HG02870 (cell line): ENCODE measurements around the gene CNOT6L.
"Not testable (repeated sequence)": the region's sequence is repeated elsewhere in the genome, so short reads cannot be mapped to it uniquely, and the experiment has no call there.

ENCODE experiments used
- ATAC-seq: cut with Tn5 transposase; IDR thresholded peaks from one replicate; pipeline ENCODE4 v1.9.1; 2021; ENCODE audit warnings: mild to moderate bottlenecking, moderate library complexity; ENCODE audit not compliant: unreplicated experiment

The CNOT6L gene

DNA sequence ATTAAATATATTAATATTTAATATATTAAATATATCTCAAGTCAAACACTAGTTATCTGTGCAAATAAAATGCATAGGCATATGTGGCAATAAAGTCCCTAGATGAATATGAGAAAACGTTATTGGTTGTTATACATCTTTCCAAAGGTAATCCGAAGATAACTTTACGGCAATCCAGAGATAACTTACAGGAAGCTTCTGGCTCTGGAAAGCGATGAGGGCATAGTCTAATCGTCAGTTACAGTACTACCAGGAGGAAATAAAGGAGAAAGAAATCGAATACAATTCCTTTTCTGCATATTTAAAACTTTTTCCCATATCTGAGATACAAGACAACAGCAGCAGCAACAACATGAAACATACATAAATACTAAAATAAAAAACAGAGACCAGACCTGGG lies 35.3 kb downstream of the CNOT6L start:
- no peak for ATAC-seq

DNA sequence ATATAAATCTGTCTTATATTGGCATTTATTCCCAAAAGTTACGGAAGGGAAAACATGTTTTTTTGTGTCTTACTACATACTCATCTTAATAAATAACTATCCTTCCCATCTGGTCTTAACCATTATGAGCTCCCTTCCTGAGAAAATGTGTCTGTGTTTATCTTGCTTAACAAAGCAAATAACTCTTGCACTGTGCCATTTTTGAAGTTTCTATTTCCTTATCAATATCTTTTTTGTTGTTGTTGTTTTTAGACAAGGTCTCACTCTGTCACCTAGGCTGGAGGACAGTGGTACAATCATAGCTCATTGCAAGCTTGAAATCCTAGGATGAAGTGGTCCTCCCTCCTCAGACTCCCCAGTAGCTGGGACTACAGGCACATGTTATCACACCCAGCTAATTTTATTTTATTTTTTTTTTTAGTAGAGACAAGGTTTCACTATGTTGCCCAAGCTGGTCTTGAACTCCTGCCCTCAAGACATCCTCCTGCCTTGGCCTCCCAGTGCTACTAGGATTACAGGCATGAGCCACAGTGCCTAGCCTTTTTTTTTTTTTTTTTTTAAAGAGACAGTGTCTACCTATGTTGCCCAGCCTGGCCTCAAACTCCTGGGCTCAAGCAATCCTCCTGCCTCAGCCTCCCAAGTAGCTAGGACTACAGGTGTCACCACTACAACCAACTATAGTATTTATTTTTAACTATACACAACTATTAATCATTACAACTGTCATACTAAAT lies 36.9 kb downstream of the CNOT6L start:
- ATAC-seq: no peak

DNA sequence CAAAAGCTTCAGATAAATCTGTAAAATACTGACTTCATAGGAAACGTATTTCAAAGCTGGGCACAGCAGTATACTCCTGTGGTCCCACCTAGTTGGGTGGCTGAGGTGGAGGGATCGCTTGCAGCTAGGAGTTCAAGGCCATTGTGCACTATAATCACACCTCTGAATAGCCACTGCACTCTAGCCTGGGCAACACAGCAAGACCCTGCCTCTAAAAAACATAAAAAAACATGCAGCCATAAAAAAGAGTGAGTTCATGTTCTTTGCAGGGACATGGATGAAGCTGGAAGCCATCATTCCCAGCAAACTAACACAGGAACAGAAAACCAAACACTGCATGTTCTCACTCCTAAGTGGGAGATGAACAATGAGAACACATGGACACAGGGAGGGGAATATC lies 38.4 kb downstream of the CNOT6L start:
- not testable (repeated sequence) for ATAC-seq

- no peak for ATAC-seq
Observed at GRCh38 chr4:77777135-77777807, 41.9 kb downstream of the CNOT6L start.

- no peak for ATAC-seq
Observed at GRCh38 chr4:77776182-77777134, 42.7 kb downstream of the CNOT6L start.

GRCh38 chr4:77773101-77773500 lies 46.1 kb downstream of the CNOT6L start:
- ATAC-seq: no peak

- ATAC-seq: no peak
Observed at GRCh38 chr4:77771566-77771965, 47.6 kb downstream of the CNOT6L start.

GRCh38 chr4:77765720-77766119 lies 53.4 kb downstream of the CNOT6L start:
- ATAC-seq: no peak

- ATAC-seq: no peak
Observed at GRCh38 chr4:77762531-77762930, 56.6 kb downstream of the CNOT6L start.

- no peak for ATAC-seq
Observed at GRCh38 chr4:77761595-77761994, 57.6 kb downstream of the CNOT6L start.

DNA sequence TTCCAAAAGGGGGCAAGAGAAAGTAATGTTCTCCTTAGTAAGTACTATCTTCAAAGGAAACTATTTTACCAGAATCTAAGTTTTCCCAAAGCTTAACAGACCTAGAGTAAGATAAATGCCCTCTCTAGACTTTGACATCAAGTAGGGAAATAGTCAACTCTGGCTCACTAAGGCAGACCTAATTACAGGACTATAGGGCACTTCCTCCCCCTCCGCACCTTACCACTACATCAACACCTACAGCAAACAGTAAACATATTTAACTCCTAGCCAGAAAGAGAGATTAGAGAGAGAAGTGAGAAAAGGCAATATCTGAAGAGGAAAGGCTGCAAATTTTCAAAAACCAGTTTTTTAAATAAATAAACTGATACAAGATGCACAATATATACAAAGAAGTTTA lies 60.4 kb downstream of the CNOT6L start:
- no peak for ATAC-seq

DNA sequence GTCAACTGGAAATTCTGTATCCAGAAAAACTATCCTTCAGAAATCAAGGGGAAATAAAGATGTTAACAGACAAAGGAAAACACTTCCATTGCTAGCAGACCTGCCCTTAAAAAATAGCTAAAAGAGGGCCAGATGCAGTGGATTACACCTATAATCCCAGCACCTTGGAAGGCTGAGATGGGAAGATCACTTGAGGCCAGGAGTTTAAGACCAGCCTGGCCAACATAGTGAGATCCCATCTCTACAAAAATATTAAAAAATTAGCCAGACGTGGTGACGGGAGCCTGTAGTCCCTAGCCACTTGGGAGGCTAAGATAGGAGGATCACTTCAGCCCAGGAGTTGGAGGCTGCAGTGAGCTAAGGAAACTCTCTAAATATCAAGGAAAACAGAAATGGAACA lies 67.4 kb downstream of the CNOT6L start:
- no peak for ATAC-seq

DNA sequence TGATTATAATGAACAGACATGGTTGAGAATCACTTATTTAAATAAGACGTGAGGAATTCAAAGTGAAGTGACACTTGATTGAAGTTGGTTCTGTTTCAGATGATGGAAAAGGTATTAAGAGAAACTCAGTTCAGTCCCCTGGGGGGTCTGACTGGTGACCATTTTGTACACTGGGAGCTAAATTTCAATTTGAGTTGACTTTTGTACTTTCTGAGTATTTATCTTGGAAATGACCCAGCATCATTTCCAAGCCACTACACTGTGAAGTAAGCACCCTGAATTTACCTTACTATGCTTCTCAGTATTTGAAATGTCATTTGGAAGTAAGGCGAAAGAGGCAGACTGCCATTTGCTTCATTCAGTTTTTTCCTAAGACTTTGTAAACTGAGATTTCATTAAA lies 73.4 kb downstream of the CNOT6L start:
- no peak for ATAC-seq

DNA sequence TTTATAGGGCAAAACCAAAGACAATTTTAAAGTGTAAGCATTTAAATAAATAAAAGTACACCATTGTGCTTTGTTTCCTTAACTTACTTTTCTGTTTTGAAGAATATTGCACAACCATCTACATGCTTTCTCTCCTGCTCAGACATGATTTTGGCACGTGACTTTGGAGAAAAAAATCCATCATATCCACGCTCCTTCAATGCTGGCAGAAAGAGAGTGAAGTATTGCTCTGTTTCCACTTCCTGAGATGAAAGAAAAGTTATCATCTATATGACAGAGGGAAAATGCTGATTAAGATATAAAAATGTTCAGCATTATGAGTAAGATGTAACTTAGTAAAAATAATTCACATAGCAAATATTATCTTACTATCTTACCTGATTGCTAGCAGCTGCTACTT lies 77.1 kb downstream of the CNOT6L start:
- ATAC-seq: no peak

- no peak for ATAC-seq
Observed at GRCh38 chr4:77740480-77740879, 78.7 kb downstream of the CNOT6L start.

GRCh38 chr4:77734928-77735327 lies 84.2 kb downstream of the CNOT6L start:
- ATAC-seq: peak; percentile 81

- no peak for ATAC-seq
Observed at GRCh38 chr4:77731656-77732055, 87.5 kb downstream of the CNOT6L start.

GRCh38 chr4:77728420-77728819 lies 90.7 kb downstream of the CNOT6L start:
- no peak for ATAC-seq

GRCh38 chr4:77721073-77721472 lies 98.1 kb downstream of the CNOT6L start:
- ATAC-seq: no peak

GRCh38 chr4:77718500-77718899 lies 100.7 kb downstream of the CNOT6L start:
- not testable (repeated sequence) for ATAC-seq
